Osteocyte (in vitro differentiated cells): ENCODE data around the gene KAT6B. TPM values are rescaled to one million over a fixed set of nuclear protein-coding genes. Genes with fewer than 3 reads are reported as not detected.

ENCODE experiments used
- DNase-seq: peaks from one replicate; pipeline ENCODE4 v3.0.0; 2021; ENCODE audit warnings: mixed read lengths; ENCODE audit not compliant: unreplicated experiment; ENCODE audit errors: extremely low spot score
- H3K27ac Mint-ChIP-seq: one replicate; pipeline ENCODE4 v1.8.0; 2021; ENCODE audit warnings: mild to moderate bottlenecking, mixed read lengths; ENCODE audit not compliant: unreplicated experiment
- H3K27me3 Mint-ChIP-seq: one replicate; pipeline ENCODE4 v1.8.0; 2021; ENCODE audit warnings: mixed read lengths; ENCODE audit not compliant: unreplicated experiment
- H3K36me3 Mint-ChIP-seq: one replicate; pipeline ENCODE4 v1.8.0; 2021; ENCODE audit warnings: mixed read lengths; ENCODE audit not compliant: unreplicated experiment
- H3K4me1 Mint-ChIP-seq: one replicate; pipeline ENCODE4 v1.8.0; 2021; ENCODE audit warnings: mixed read lengths; ENCODE audit not compliant: unreplicated experiment
- H3K4me3 Mint-ChIP-seq: one replicate; pipeline ENCODE4 v1.8.0; 2021; ENCODE audit warnings: mild to moderate bottlenecking, moderate library complexity, mixed read lengths; ENCODE audit not compliant: unreplicated experiment
- H3K9me3 Mint-ChIP-seq: one replicate; pipeline ENCODE4 v1.8.0; 2021; ENCODE audit warnings: mixed read lengths; ENCODE audit not compliant: unreplicated experiment
- CTCF ChIP-seq: fragments of 200-600 bp; sonication (generic); IDR thresholded peaks from 2 replicates; pipeline ENCODE4 v1.5.0; 2021; ENCODE audit warnings: antibody characterized with exemption, mild to moderate bottlenecking, moderate library complexity
- total RNA-seq: library from RNA; stranded (reverse); gene quantifications from 2 replicates; pipeline ENCODE4 v1.2.1, GENCODE V29; 2021

The KAT6B gene
- total RNA-seq, 1 donor from 2014 or later, result 28.2 TPM

- no peaks in the 10 kb centered on the region for H3K9me3 Mint-ChIP-seq
- no peak for DNase-seq
- H3K27me3 Mint-ChIP-seq, result no peaks in the 10 kb centered on the region
- H3K4me1 Mint-ChIP-seq, result peaks cover 26% of the 10 kb centered on the region
- H3K27ac Mint-ChIP-seq, result no peak overlapping the region
- H3K4me3 Mint-ChIP-seq, result no peak overlapping the region
- H3K36me3 Mint-ChIP-seq, result peaks cover 2% of the 10 kb centered on the region
- TF ChIP-seq CTCF, result no peak
These were observed 117.8 kb downstream of the KAT6B start for GRCh38 chr10:74944205-74944604.

GRCh38 chr10:74947781-74948401 lies 121.5 kb downstream of the KAT6B start:
- Mint-ChIP-seq H3K27ac (no peak overlapping the region), H3K27me3 (no peaks in the 10 kb centered on the region), H3K4me1 (peaks cover 34% of the 10 kb centered on the region), H3K9me3 (no peaks in the 10 kb centered on the region), H3K36me3 (peaks cover 2% of the 10 kb centered on the region), H3K4me3 (no peak overlapping the region)
- DNase-seq, result no peak
- TF ChIP-seq CTCF, result no peak

- no peak overlapping the region for H3K4me3 Mint-ChIP-seq
- peak overlapping the region; percentile 16 for H3K27ac Mint-ChIP-seq
- peaks cover 2% of the 10 kb centered on the region for H3K36me3 Mint-ChIP-seq
- no peaks in the 10 kb centered on the region for H3K9me3 Mint-ChIP-seq
- TF ChIP-seq CTCF, result no peak
- peaks cover 41% of the 10 kb centered on the region for H3K4me1 Mint-ChIP-seq
- no peaks in the 10 kb centered on the region for H3K27me3 Mint-ChIP-seq
- no peak for DNase-seq
These were observed 122.8 kb downstream of the KAT6B start for GRCh38 chr10:74949034-74949832.

GRCh38 chr10:74949843-74950765 lies 123.7 kb downstream of the KAT6B start:
- TF ChIP-seq CTCF, result no peak
- DNase-seq, result no peak
- H3K4me1 Mint-ChIP-seq, result peaks cover 41% of the 10 kb centered on the region
- H3K27me3 Mint-ChIP-seq, result no peaks in the 10 kb centered on the region
- no peaks in the 10 kb centered on the region for H3K9me3 Mint-ChIP-seq
- peaks cover 2% of the 10 kb centered on the region for H3K36me3 Mint-ChIP-seq
- H3K4me3 Mint-ChIP-seq, result no peak overlapping the region
- peak overlapping the region; percentile 16 for H3K27ac Mint-ChIP-seq
